Nephron (organoid): ENCODE measurements around the gene LMBRD2.

Source experiments
- H3K27ac Mint-ChIP-seq, 3 experiments: 2 replicates each; pipeline ENCODE4 v1.8.0; 2020; ENCODE audit warnings: mixed read lengths in 3 of 3, mild to moderate bottlenecking in 2 of 3, moderate library complexity in 1 of 3
- H3K27me3 Mint-ChIP-seq: 2 replicates; pipeline ENCODE4 v1.8.0; 2021; ENCODE audit warnings: low read depth, mild to moderate bottlenecking, moderate library complexity, mixed read lengths
- H3K36me3 Mint-ChIP-seq: 2 replicates; pipeline ENCODE4 v1.8.0; 2020; ENCODE audit warnings: low read depth, mixed read lengths
- H3K4me1 Mint-ChIP-seq: 2 replicates; pipeline ENCODE4 v1.8.0; 2020; ENCODE audit warnings: mixed read lengths
- H3K4me3 Mint-ChIP-seq, 3 experiments: 2 replicates each; pipeline ENCODE4 v1.8.0; 2020; ENCODE audit warnings: mild to moderate bottlenecking in 3 of 3, mixed read lengths in 3 of 3, moderate library complexity in 2 of 3
- H3K9me3 Mint-ChIP-seq: 2 replicates; pipeline ENCODE4 v1.8.0; 2020; ENCODE audit warnings: mixed read lengths
- TF ChIP-seq, protein P1 (sequence below), 3 experiments: fragments of 200-600 bp; sonication (generic); IDR thresholded peaks; one replicate each; pipeline ENCODE4 v1.5.0; 2021; ENCODE audit warnings: antibody characterized with exemption in 3 of 3; ENCODE audit not compliant: unreplicated experiment in 3 of 3

Gene LMBRD2

GRCh38 chr5:36168737-36169136 lies 17.1 kb upstream of the LMBRD2 start:
- H3K27ac Mint-ChIP-seq: no peak overlapping the region
- TF ChIP-seq, protein P1, sequence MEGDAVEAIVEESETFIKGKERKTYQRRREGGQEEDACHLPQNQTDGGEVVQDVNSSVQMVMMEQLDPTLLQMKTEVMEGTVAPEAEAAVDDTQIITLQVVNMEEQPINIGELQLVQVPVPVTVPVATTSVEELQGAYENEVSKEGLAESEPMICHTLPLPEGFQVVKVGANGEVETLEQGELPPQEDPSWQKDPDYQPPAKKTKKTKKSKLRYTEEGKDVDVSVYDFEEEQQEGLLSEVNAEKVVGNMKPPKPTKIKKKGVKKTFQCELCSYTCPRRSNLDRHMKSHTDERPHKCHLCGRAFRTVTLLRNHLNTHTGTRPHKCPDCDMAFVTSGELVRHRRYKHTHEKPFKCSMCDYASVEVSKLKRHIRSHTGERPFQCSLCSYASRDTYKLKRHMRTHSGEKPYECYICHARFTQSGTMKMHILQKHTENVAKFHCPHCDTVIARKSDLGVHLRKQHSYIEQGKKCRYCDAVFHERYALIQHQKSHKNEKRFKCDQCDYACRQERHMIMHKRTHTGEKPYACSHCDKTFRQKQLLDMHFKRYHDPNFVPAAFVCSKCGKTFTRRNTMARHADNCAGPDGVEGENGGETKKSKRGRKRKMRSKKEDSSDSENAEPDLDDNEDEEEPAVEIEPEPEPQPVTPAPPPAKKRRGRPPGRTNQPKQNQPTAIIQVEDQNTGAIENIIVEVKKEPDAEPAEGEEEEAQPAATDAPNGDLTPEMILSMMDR (IDR thresholded peaks at IDR 0.05; ENCODE audit: unreplicated experiment in 3 of 3): no peak
- no peaks in the 10 kb centered on the region for H3K27me3 Mint-ChIP-seq
- peaks cover 67% of the 10 kb centered on the region for H3K36me3 Mint-ChIP-seq
- H3K4me3 Mint-ChIP-seq: no peak overlapping the region
- no peaks in the 10 kb centered on the region for H3K9me3 Mint-ChIP-seq
- H3K4me1 Mint-ChIP-seq: peaks cover 14% of the 10 kb centered on the region

- Mint-ChIP-seq H3K9me3 (no peaks in the 10 kb centered on the region), H3K4me3 (no peak overlapping the region), H3K4me1 (peaks cover 43% of the 10 kb centered on the region), H3K27ac (no peak overlapping the region), H3K36me3 (peaks cover 70% of the 10 kb centered on the region), H3K27me3 (no peaks in the 10 kb centered on the region)
- TF ChIP-seq, protein P1 (IDR thresholded peaks at IDR 0.05; ENCODE audit: unreplicated experiment in 3 of 3): no peak
Observed at GRCh38 chr5:36164461-36164860, 12.8 kb upstream of the LMBRD2 start.

- no peaks in the 10 kb centered on the region for H3K9me3 Mint-ChIP-seq
- no peaks in the 10 kb centered on the region for H3K27me3 Mint-ChIP-seq
- peak overlapping the region in 1 of 3 experiments; percentile 18 for H3K27ac Mint-ChIP-seq
- peaks cover 69% of the 10 kb centered on the region for H3K36me3 Mint-ChIP-seq
- H3K4me1 Mint-ChIP-seq: peaks cover 58% of the 10 kb centered on the region
- no peak overlapping the region for H3K4me3 Mint-ChIP-seq
- TF ChIP-seq, protein P1 (IDR thresholded peaks at IDR 0.05; ENCODE audit: unreplicated experiment in 3 of 3): no peak
Observed at GRCh38 chr5:36162810-36163486, 11.3 kb upstream of the LMBRD2 start.

- Mint-ChIP-seq H3K27me3 (no peaks in the 10 kb centered on the region), H3K36me3 (peaks cover 71% of the 10 kb centered on the region), H3K4me1 (peaks cover 74% of the 10 kb centered on the region), H3K9me3 (no peaks in the 10 kb centered on the region), H3K4me3 (no peak overlapping the region), H3K27ac (peak overlapping the region in 1 of 3 experiments; percentile 17)
- TF ChIP-seq, protein P1 (IDR thresholded peaks at IDR 0.05; ENCODE audit: unreplicated experiment in 3 of 3): no peak
Observed at GRCh38 chr5:36161361-36161760, 9.7 kb upstream of the LMBRD2 start.

DNA sequence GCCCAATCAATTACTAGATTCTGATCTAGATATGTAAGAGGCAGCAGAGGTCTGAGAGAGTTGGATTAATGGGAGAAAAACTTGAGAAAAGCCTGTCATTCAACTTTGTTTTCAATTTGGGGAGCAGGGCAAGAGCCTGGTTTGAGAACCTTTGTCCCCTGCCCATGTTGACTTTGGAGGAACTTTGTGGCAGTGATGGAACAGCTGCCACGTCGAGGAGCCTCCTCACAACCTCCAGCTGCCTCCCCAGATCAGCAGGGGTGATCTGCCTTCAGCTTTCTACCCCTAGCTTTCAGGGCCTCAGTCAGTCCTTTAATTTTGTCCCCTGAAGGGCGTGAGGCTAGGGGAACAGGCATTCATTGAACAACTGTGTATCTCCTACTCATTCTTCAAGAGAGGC lies 8.9 kb upstream of the LMBRD2 start:
- TF ChIP-seq, protein P1 (IDR thresholded peaks at IDR 0.05; ENCODE audit: unreplicated experiment in 3 of 3): no peak
- Mint-ChIP-seq H3K36me3 (peaks cover 73% of the 10 kb centered on the region), H3K9me3 (no peaks in the 10 kb centered on the region), H3K27ac (no peak overlapping the region), H3K4me3 (no peak overlapping the region), H3K4me1 (peaks cover 81% of the 10 kb centered on the region), H3K27me3 (no peaks in the 10 kb centered on the region)

DNA sequence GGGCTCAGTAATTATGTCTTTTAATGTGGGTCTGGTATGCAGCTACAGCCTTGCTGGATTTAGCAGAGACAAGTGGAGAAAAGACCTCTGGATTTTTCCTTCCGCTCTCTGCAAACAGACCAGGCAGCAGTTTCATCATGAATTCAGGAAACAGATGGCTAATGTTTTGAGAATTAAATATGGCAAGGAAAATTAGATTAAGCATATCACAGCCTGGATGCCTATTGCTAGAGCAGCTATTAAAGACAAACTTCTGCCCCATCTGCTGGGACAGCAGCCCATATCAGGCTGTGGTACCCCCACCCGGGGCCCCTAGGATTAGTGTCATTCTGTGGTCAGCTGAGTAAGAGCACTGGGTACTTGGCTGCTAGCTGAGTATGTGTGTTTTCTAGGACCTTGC lies 6.5 kb upstream of the LMBRD2 start:
- no peaks in the 10 kb centered on the region for H3K9me3 Mint-ChIP-seq
- TF ChIP-seq, protein P1 (IDR thresholded peaks at IDR 0.05; ENCODE audit: unreplicated experiment in 3 of 3): no peak

More for the DNA sequence above, 6.5 kb upstream of the LMBRD2 start:
- H3K4me1 Mint-ChIP-seq: peaks cover 77% of the 10 kb centered on the region
- H3K27ac Mint-ChIP-seq: peak overlapping the region; percentile 69 to 87 (median 74)
- peaks cover 86% of the 10 kb centered on the region for H3K36me3 Mint-ChIP-seq
- peak overlapping the region in 2 of 3 experiments; percentile 48 to 51 for H3K4me3 Mint-ChIP-seq
- H3K27me3 Mint-ChIP-seq: no peaks in the 10 kb centered on the region
